HEK293T (cell line): ENCODE data around the gene USP6.
"Not testable (repeated sequence)": the region's sequence is repeated elsewhere in the genome, so short reads cannot be mapped to it uniquely, and the experiment has no call there.

Experiments
- CTCF ChIA-PET: fragments of 350-600 bp; formaldehyde crosslinking; extraction: SDS; loops from one replicate; lab custom pipeline; 2021; ENCODE audit warnings: antibody characterized with exemption, inconsistent platforms; lab: Yijun Ruan, JAX
- POLR2A ChIA-PET: fragments of 350-600 bp; formaldehyde crosslinking; extraction: SDS; loops from one replicate; lab custom pipeline; 2020; ENCODE audit warnings: antibody characterized with exemption, inconsistent platforms; lab: Yijun Ruan, JAX
- DNase-seq: peaks from one replicate; pipeline ENCODE4 v3.0.0; 2012; ENCODE audit warnings: mixed read lengths; ENCODE audit errors: extremely low spot score
- ARNT ChIP-seq: fragments of 450-650 bp; IDR thresholded peaks from 2 replicates; pipeline ENCODE4 v1.6.1; 2017; ENCODE audit warnings: mild to moderate bottlenecking
- BHLHE40 ChIP-seq: fragments of 450-650 bp; IDR thresholded peaks from 2 replicates; pipeline ENCODE4 v1.6.1; 2016; ENCODE audit warnings: mild to moderate bottlenecking, moderate library complexity, borderline replicate concordance
- CTBP1 ChIP-seq: fragments of 450-650 bp; IDR thresholded peaks from 2 replicates; pipeline ENCODE4 v1.6.1; 2016; ENCODE audit warnings: borderline replicate concordance
- ELF4 ChIP-seq: fragments of 450-650 bp; IDR thresholded peaks from 2 replicates; pipeline ENCODE4 v1.6.1; 2017; ENCODE audit warnings: antibody characterized with exemption
- FOXA1 ChIP-seq: fragments of 450-650 bp; IDR thresholded peaks from 2 replicates; pipeline ENCODE4 v1.6.1; 2016; ENCODE audit warnings: mild to moderate bottlenecking
- FOXK2 ChIP-seq: fragments of 450-650 bp; IDR thresholded peaks from 2 replicates; pipeline ENCODE4 v1.6.1; 2016; ENCODE audit warnings: mild to moderate bottlenecking
- FOXM1 ChIP-seq: fragments of 450-650 bp; IDR thresholded peaks from 2 replicates; pipeline ENCODE4 v1.6.1; 2017; ENCODE audit warnings: mild to moderate bottlenecking, borderline replicate concordance
- HDGF ChIP-seq: fragments of 450-650 bp; IDR thresholded peaks from 2 replicates; pipeline ENCODE4 v1.6.1; 2017; ENCODE audit warnings: antibody characterized with exemption, borderline replicate concordance
- L3MBTL2 ChIP-seq: fragments of 450-650 bp; conservative IDR thresholded peaks from 2 replicates; pipeline ENCODE4 v1.6.1; 2016; ENCODE audit warnings: mild to moderate bottlenecking
- LEF1 ChIP-seq: fragments of 450-650 bp; IDR thresholded peaks from 2 replicates; pipeline ENCODE4 v1.6.1; 2017; ENCODE audit warnings: mild to moderate bottlenecking, borderline replicate concordance
- NFRKB ChIP-seq: fragments of 450-650 bp; IDR thresholded peaks from 2 replicates; pipeline ENCODE4 v1.6.1; 2016; ENCODE audit warnings: mild to moderate bottlenecking, moderate library complexity
- SP1 ChIP-seq: fragments of 450-650 bp; IDR thresholded peaks from 2 replicates; pipeline ENCODE4 v1.6.1; 2017
- SUZ12 ChIP-seq: fragments of 450-650 bp; IDR thresholded peaks from 2 replicates; pipeline ENCODE4 v1.6.1; 2016; ENCODE audit warnings: mild to moderate bottlenecking
- TARDBP ChIP-seq: fragments of 450-650 bp; IDR thresholded peaks from 2 replicates; pipeline ENCODE4 v1.6.1; 2016
- ZNF384 ChIP-seq: fragments of 450-650 bp; IDR thresholded peaks from 2 replicates; pipeline ENCODE4 v1.6.1; 2016
- TF ChIP-seq, protein P1 (sequence below): fragments of 450-650 bp; IDR thresholded peaks from 2 replicates; pipeline ENCODE4 v1.6.1; 2016

The USP6 gene

DNA sequence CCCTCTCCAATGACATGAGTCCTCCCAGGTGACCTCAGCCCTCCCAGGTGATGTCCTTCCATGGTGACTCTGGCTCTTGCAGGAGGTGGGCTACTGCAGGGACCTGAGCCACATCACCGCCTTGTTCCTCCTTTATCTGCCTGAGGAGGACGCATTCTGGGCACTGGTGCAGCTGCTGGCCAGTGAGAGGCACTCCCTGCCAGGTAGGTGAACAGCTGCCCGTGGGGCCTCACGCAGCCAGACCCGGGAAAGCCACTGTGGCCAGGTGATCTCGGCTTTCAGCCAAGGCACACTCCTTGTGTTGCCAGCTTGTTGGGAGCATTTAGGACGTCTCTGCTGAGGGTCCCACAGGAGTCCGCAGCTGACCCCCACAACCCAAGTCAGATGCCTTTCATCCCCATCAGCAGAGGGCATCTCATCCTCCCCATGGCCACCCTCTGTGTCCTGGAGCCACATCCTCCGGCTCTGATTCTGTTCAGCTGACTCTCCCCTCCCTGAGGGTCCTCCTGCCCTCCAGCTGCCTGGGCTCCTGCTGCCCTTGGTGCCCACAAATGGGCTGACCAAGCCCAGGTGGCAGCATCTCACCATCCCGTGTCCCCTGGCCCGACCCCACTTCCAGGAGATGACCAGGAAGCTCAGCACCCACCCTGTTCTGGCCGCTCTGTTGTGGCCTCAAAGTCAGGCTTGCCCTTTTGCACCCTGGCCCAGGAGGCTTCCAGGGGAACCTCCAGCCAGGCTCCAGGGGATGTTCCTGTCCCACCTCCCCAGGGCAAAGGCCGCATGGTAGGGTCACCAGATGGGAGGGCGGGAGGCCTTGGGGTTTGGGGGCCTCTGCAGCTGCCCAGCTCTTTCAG lies 20.1 kb downstream of the USP6 start:
- DNase-seq = no peak
- ChIA-PET POLR2A (no interaction called here), CTCF (no interaction called here)
- no peak for TF ChIP-seq TARDBP
- TF ChIP-seq LEF1 = no peak
- TF ChIP-seq NFRKB = no peak
- no peak for TF ChIP-seq FOXK2
- no peak for TF ChIP-seq SP1
- TF ChIP-seq ZNF384 = no peak
- TF ChIP-seq FOXA1 = no peak
- no peak for TF ChIP-seq BHLHE40
- no peak for TF ChIP-seq FOXM1
- no peak for TF ChIP-seq SUZ12
- no peak for TF ChIP-seq L3MBTL2
- no peak for TF ChIP-seq CTBP1
- TF ChIP-seq, protein P1, sequence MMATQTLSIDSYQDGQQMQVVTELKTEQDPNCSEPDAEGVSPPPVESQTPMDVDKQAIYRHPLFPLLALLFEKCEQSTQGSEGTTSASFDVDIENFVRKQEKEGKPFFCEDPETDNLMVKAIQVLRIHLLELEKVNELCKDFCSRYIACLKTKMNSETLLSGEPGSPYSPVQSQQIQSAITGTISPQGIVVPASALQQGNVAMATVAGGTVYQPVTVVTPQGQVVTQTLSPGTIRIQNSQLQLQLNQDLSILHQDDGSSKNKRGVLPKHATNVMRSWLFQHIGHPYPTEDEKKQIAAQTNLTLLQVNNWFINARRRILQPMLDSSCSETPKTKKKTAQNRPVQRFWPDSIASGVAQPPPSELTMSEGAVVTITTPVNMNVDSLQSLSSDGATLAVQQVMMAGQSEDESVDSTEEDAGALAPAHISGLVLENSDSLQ = no peak
- no peak for TF ChIP-seq ARNT
- no peak for TF ChIP-seq HDGF

DNA sequence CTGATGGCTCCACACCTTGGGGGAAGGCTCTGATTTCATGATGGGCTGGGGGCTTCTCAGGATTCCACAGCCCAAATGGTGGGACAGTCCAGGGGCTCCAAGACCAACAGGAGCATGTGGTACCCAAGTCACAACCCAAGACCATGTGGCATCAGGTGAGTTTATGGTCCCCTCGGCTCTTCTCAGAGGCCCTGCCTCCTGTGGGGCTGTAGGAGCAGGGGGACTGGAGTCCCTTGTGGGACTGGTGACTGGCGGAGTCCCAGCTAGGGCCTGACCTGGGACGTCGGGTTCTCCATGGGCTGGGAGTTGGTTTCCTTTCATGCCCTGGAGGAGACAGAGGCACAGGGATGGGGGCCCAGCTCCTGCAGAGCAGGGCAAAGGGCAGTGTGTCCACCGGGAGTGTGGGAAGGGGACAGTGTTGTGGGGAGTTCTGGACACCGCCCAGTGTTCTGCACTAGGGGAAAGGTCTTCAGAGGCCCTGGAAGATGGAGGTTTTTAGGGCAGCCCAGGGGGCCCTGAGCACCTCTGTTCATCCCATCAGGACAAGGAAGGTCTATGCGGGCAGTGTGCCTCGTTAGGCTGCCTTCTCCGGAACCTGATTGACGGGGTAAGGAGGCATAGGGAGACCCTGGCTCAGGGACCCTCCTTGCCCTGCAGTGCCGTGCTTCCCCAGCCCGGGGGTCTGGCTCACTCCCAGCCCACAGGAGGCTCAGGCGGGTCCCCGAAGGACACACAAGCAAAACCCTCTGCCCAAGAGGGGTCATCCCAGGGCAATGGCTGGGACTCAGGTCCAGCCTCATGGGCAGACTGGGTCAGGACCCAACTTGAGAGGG lies 21.0 kb downstream of the USP6 start:
- POLR2A ChIA-PET, DNase-seq, CTCF ChIA-PET: not testable (repeated sequence)

DNA sequence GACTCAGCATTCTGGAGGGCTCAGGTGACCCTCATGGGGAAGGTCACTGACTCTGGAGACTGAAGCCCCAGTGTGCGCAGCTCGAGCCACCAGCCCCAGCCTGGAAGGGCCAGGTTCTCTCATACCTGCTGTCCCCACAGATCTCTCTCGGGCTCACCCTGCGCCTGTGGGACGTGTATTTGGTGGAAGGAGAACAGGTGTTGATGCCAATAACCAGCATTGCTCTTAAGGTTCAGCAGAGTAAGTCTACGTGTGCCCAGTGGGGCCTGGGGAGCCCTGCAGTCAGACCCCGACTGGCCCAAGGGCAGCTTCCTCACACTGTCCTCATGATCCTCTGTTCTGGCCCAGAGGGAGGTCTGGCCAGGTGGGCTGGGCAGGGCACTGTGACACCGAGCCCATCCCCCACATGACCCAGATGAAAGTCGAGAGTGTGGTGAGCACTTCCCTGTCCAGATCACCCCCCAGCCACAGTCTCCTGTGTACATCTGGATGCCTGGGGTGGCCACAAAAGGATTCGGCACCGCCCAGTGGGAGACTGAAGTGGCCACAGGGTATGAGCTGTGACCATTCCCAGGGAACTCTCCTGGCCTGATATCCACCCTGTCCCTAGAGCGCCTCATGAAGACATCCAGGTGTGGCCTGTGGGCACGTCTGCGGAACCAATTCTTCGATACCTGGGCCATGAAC lies 21.8 kb downstream of the USP6 start:
- DNase-seq, POLR2A ChIA-PET, CTCF ChIA-PET: not testable (repeated sequence)

DNA sequence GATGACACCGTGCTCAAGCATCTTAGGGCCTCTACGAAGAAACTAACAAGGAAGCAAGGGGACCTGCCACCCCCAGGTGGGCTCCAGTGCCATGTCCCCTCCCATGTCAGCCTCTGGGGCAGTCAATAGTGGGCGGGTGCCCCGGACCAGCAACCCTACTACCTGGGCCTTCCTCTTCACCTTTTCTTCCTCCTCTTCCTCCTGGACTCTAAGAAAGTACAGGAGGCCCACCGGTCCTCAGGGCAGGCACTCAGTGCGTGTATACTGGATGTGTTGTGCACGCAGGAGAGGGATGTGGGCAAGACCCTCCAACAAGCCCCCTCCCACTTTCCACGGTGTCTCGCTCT lies 22.3 kb downstream of the USP6 start:
- DNase-seq, POLR2A ChIA-PET, CTCF ChIA-PET: not testable (repeated sequence)

DNA sequence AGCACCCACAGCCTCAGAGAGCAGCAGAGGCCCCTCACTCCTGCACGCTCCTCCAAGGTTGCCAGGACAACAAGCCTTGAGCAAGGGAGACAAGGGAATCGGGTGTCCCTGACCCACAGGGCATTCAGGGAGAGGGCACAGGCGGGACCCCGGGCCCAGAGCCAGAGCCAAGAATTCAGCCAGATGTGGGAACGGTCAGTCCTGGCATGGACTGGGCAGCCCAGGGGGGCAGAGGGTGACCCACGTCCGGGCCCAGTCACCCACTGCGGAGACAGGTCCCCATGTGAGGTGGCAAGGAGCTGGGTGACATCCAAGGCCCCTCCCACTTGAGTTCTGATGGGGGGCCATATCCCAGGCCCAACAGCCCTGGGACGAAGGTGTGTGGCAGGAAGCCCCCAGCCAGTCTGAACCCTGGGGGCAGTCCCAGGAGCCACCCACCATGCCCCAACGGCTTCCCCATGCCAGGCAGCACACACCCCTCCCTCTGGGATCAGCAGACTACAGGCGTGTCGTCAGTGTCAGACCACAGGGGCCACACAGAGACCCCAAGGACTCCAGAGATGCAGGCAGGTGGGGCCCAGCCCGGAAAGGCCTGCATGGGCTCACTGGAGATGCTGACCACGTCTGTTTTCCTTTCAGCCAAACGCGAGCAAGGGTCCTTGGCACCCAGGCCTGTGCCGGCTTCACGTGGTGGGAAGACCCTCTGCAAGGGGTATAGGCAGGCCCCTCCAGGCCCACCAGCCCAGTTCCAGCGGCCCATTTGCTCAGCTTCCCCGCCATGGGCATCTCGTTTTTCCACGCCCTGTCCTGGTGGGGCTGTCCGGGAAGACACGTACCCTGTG lies 23.0 kb downstream of the USP6 start:
- no peak for DNase-seq
- TF ChIP-seq NFRKB (no peak), ELF4 (no peak), L3MBTL2 (no peak), FOXA1 (no peak)
- TF ChIP-seq, protein P1 = no peak
- POLR2A ChIA-PET = no interaction called here
- CTCF ChIA-PET = no interaction called here

DNA sequence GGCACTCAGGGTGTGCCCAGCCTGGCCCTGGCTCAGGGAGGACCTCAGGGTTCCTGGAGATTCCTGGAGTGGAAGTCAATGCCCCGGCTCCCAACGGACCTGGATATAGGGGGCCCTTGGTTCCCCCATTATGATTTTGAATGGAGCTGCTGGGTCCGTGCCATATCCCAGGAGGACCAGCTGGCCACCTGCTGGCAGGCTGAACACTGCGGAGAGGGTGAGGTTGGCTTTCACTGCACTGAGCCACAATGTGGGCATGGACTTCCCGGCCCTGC lies 23.6 kb downstream of the USP6 start:
- TF ChIP-seq ZNF384 (no peak), L3MBTL2 (no peak)
- DNase-seq = no peak
- CTCF ChIA-PET = no interaction called here
- POLR2A ChIA-PET = no interaction called here

DNA sequence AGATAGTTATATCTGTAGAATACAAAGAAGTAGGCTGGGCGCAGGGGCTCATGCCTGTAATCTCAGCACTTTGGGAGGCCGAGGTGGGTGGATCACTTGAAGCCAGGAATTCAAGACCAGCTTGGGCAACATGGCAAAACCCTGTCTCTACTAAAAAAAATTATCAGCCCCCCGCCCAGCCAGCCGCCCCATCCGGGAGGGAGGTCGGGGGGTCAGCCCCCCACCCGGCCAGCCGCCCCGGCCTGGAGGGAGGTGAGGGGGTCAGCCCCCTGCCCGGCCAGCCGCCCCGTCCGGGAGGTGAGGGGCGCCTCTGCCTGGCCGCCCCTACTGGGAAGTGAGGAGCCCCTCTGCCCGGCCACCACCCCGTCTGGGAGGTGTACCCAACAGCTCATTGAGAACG lies 27.0 kb downstream of the USP6 start:
- POLR2A ChIA-PET, CTCF ChIA-PET, DNase-seq: not testable (repeated sequence)

DNA sequence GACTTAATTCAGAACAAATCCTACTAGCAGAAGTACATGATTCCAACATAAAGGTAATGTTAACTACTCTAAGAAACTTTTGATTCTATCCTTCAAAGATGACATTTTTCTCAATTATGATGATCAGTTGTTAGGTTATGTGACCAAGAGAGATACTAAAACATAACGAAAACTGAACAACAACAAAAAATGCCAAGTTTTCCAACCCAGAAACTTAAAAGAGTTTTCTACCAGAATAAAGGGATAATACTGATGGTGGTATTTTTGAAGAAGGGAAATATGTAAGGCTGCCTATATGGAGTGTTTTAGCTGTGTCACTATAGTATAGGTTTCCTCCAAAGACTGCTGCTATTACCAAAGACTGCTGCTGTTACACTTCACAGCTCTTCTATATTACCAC lies 30.3 kb downstream of the USP6 start:
- POLR2A ChIA-PET, CTCF ChIA-PET, DNase-seq: not testable (repeated sequence)

DNA sequence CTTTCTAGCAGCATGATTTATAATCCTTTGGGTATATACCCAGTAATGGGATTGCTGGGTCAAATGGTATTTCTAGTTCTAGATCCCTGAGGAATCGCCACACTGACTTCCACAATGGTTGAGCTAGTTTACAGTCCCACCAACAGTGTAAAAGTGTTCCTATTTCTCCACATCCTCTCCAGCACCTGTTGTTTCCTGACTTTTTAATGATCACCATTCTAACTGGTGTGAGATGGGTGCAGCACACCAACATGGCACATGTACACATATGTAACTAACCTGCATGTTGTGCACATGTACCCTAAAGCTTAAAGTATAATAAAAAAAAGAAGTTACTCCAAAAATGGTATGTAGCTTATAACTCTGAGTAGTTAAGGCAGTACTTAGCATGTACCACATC lies 44.9 kb downstream of the USP6 start:
- CTCF ChIA-PET, POLR2A ChIA-PET, DNase-seq: not testable (repeated sequence)

DNA sequence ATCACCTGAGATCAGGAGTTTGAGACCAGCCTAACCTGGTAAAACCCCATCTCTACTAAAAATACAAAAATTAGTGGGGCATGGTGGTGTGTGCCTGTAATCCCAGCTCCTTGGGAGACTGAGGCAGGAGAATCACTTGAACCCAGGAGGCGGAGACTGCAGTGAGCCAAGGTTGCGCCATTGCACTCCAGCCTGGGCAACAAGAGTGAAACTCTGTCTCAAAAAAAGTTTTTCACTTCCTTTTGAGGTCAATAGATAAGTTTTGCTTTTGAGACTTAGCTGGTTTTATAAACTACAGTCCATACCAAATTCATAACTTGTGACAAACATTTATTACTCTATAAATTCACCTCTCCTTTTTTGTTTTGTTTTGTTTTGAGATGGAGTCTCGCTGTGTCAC lies 46.0 kb downstream of the USP6 start:
- POLR2A ChIA-PET, CTCF ChIA-PET, DNase-seq: not testable (repeated sequence)
